ENCODE measurements around the gene TNRC6B.
"Not testable (repeated sequence)": the region's sequence is repeated elsewhere in the genome, so short reads cannot be mapped to it uniquely, and the experiment has no call there.

Gene TNRC6B

DNA sequence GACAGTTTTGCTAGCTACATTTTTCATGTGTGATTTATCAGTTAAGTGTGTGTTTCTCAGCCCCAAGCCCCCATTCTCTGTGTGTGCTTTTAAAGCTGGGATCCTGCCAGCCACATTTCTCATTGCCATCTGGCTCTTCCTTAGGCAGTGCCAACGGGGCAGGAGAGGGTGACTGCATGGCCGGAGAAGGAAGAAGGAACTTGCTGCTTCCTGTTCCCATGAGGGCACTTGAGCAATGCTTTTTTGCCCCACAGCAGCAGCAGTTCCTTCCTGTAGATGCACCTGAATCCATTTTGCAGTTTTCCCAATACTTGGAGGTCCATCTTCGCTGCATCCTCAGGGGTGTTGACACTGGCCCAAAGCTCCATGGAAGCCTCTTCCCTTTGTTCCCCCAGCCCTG, 37.5 kb downstream of the TNRC6B start:
- H3K36me3 Mint-ChIP-seq (ENCODE audit: low read depth) = peaks cover 5% of the 10 kb centered on the region
- peak overlapping the region; percentile 64 for H3K4me3 Mint-ChIP-seq
- DNase-seq (no peak), ATAC-seq (no peak)
- H3K27me3 Mint-ChIP-seq = no peaks in the 10 kb centered on the region
- peaks cover 81% of the 10 kb centered on the region for H3K4me1 Mint-ChIP-seq
- H3K27ac Mint-ChIP-seq = peak overlapping the region; percentile 92
- H3K9me3 Mint-ChIP-seq = no peaks in the 10 kb centered on the region

DNA sequence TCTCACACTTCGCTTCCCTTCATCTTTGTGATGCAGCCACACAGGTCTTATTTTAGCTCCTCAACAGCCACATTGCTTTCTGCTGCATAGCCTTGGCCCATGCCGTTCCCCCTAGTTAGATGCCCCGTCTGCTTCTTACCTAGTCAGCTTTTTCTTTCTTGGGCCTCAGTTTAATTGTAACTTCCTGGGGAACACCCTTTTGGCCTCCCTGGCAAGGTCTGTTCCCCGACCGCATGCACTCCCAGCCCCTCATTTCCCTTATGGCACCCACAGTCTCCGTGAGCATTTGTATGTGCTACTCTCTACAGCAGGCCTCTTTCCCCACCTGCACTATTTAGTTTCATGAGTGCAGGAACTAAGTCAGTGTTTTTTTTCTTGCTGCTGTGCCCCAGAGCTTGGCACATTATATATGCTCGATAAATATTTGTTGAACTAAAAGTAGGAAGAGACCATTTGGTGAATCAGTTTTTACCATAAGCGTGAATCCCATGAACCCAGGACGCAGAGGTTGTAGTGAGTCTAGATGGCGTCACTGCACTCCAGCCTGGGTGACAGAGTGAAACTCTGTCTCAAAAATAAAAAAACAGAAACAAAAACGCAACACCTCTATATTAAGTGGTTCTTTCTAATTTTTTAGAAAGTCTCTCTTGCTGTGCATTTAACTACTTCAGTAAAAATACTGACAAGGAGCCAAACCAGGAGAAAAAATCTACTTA, 38.5 kb downstream of the TNRC6B start:
- Mint-ChIP-seq H3K36me3 (ENCODE audit: low read depth) (peaks cover 8% of the 10 kb centered on the region), H3K4me1 (peaks cover 75% of the 10 kb centered on the region), H3K9me3 (no peaks in the 10 kb centered on the region), H3K27ac (peak overlapping the region; percentile 92), H3K4me3 (peak overlapping the region; percentile 64), H3K27me3 (no peaks in the 10 kb centered on the region)
- peak; percentile 60 for ATAC-seq
- peak; percentile 44 for DNase-seq

DNA sequence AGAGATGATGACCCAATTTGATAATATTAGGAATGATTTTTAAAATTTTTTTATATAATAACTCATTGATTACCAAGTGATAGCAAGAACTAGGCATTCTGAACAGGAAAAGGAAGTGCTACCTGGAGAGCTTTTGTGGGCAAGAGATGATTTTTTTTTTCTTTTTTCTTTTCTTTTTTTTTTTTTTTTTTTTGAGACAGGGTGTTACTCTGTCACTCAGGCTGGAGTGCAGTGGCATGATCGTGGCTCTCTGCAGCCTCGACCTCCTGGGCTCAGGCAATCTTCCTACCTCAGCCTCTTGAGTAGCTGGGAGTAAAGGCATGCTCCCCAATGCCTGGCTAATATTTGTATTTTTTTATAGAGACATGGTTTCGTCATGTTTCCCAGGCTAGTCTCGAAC, 40.4 kb downstream of the TNRC6B start:
- no peak for DNase-seq
- no peak overlapping the region for H3K4me3 Mint-ChIP-seq
- H3K27ac Mint-ChIP-seq = no peak overlapping the region
- H3K36me3 Mint-ChIP-seq (ENCODE audit: low read depth) = peaks cover 11% of the 10 kb centered on the region
- H3K9me3 Mint-ChIP-seq = no peaks in the 10 kb centered on the region
- no peaks in the 10 kb centered on the region for H3K27me3 Mint-ChIP-seq
- ATAC-seq = no peak
- peaks cover 68% of the 10 kb centered on the region for H3K4me1 Mint-ChIP-seq

DNA sequence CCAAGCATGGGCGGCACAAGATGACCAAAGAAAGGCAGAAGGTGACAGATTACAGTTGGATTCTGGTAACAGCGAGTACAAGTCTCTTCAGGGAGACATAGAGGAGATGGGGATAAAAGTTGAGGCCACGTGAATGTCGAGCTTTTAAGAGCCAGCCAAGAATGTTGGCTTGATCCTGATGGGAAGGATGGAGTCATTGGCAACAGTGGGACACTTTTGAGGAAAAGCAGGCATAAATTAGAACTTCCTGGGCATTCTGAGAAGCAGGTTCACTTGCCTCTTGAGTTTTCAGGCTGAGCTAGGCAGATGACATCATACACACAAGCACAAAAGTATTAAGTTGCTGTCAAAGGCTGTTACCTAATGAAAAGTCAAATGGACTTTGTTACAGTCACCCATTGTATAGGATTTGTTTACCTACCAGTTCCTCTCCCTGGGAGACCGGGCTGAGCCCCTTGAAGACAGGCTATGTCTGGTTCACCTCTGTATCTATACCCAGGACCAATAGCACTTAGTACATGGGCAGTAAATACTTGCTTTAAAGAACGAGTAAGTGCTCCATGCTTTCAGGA, 41.1 kb downstream of the TNRC6B start:
- Mint-ChIP-seq H3K36me3 (ENCODE audit: low read depth) (peaks cover 11% of the 10 kb centered on the region), H3K27ac (peak overlapping the region; percentile 12), H3K4me1 (peaks cover 66% of the 10 kb centered on the region), H3K27me3 (no peaks in the 10 kb centered on the region), H3K4me3 (no peak overlapping the region), H3K9me3 (no peaks in the 10 kb centered on the region)
- ATAC-seq = no peak
- no peak for DNase-seq

DNA sequence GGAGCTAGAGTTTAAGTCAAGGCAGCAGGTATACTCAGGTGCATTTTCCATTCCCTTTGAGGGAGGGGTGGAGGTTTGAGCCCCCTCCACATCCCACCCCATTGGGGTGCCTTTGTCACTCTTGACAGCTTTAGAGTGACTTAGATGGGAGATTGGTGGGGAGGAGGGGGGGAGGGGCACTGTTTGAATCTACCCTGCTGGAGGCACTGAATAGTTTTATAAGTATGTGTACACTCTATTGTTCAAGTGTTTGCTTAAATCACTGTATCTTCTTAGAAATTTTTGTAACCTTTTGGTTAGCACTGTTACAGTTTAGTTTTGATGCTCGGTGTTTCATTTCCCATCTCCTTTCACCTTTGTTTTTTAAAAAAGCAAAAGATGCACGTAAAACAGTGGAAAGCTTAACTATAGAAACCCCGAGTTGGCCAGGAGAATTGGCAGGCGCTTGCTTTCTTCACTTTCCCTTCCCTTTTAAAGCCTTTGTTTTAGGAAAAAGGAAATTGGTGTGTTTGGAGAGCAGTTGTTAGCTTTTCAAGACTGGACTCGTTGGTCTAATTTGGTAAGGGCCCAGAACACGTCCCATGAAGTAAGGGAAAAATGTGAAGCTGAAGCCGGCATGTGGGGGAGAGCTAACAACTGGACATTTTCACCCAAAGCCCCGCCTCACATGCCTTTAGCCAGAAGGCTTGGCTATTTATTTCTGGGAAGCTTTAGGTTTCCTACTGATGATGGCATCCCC, 42.8 kb downstream of the TNRC6B start:
- Mint-ChIP-seq H3K27ac (no peak overlapping the region), H3K4me3 (no peak overlapping the region), H3K36me3 (ENCODE audit: low read depth) (peaks cover 8% of the 10 kb centered on the region), H3K27me3 (no peaks in the 10 kb centered on the region), H3K4me1 (peaks cover 64% of the 10 kb centered on the region), H3K9me3 (no peaks in the 10 kb centered on the region)
- DNase-seq = no peak
- ATAC-seq = no peak

DNA sequence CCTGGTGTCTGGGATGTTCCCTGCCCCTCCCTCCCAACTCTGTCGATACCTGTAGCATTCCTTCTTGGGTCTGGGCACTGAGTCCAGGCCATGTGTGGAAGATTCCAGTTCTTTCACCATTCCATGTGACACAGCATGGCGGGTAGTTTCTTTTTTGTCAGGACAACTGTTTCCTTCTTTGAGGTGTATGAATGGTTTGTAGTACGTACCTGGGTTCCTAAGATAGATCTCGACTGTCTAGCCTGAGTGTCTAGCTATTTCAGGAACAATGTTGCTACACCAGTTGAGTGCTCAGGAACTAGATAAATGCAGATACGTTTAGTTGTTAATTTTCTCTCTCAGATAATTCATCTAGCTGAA, 43.3 kb downstream of the TNRC6B start:
- H3K9me3 Mint-ChIP-seq = no peaks in the 10 kb centered on the region
- no peak overlapping the region for H3K4me3 Mint-ChIP-seq
- no peaks in the 10 kb centered on the region for H3K27me3 Mint-ChIP-seq
- peaks cover 62% of the 10 kb centered on the region for H3K4me1 Mint-ChIP-seq
- no peak overlapping the region for H3K27ac Mint-ChIP-seq
- ATAC-seq (no peak), DNase-seq (no peak)
- peaks cover 8% of the 10 kb centered on the region for H3K36me3 Mint-ChIP-seq (ENCODE audit: low read depth)

DNA sequence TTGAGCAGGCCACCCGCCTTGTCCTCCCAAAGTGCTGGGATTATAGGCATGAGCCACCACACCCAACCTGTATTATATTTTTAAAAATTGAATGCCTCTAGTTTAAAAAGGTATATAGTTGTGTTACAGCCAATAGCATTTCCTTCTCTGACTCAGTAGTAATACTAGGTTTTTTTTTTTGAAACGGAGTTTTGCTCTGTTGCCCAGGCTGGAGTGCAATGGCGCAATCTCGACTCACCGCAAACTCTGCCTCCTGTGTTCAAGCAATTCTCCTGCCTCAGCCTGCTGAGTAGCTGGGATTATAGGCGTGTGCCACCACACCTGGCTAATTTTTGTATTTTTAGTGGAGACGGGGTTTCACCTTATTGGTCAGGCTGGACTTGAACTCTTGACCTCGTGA, 45.3 kb downstream of the TNRC6B start:
- not testable (repeated sequence) for H3K27ac Mint-ChIP-seq; ATAC-seq; H3K27me3 Mint-ChIP-seq; H3K4me3 Mint-ChIP-seq; H3K36me3 Mint-ChIP-seq (ENCODE audit: low read depth); DNase-seq; H3K9me3 Mint-ChIP-seq
- peaks cover 54% of the 10 kb centered on the region for H3K4me1 Mint-ChIP-seq

DNA sequence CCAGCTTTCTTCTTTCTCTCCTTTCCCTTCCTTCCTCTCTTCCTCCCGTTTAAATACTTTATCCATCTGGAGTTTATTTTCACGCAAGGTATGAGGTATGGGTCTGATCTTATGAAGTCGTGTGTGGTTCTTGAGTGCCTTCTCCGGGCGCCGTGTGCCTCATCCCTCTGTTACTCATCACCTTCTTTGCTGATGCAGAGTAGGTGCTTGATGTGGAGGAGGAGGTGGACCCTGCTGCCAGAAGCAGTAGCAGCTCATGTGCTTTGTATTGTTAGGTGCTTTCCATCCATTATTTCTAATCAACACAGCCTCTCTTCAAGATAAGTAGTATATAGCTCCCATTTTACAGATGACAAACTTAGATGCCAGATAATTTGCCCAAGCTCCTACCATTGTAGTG, 47.0 kb downstream of the TNRC6B start:
- peaks cover 40% of the 10 kb centered on the region for H3K4me1 Mint-ChIP-seq
- peak; percentile 98 for ATAC-seq
- no peak for DNase-seq
- H3K4me3 Mint-ChIP-seq = no peak overlapping the region
- no peaks in the 10 kb centered on the region for H3K9me3 Mint-ChIP-seq
- H3K27ac Mint-ChIP-seq = peak overlapping the region; percentile 61
- no peaks in the 10 kb centered on the region for H3K27me3 Mint-ChIP-seq
- peaks cover 10% of the 10 kb centered on the region for H3K36me3 Mint-ChIP-seq (ENCODE audit: low read depth)

DNA sequence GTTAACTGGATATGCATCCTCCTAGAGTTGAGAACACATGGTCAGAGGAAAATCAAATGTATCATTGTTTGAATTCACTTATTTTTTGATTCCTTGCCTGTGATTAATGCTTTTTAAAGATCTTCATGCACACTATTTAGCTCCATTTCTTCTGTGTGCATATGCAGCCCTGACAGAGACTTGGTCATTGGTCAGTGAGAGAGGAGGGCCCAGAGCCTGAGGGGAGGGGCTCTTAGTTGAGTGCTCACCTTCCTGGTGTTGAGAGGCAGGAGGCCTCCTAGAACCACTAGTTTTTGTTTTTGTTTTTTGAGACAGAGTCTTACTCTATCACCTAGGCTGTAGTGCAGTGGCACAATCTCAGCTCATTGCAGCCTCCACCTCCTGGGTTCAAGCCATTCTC, 48.9 kb downstream of the TNRC6B start:
- Mint-ChIP-seq H3K4me3 (no peak overlapping the region), H3K9me3 (no peaks in the 10 kb centered on the region), H3K4me1 (peaks cover 32% of the 10 kb centered on the region), H3K27me3 (no peaks in the 10 kb centered on the region), H3K27ac (no peak overlapping the region), H3K36me3 (ENCODE audit: low read depth) (peaks cover 13% of the 10 kb centered on the region)
- ATAC-seq (no peak), DNase-seq (no peak)

DNA sequence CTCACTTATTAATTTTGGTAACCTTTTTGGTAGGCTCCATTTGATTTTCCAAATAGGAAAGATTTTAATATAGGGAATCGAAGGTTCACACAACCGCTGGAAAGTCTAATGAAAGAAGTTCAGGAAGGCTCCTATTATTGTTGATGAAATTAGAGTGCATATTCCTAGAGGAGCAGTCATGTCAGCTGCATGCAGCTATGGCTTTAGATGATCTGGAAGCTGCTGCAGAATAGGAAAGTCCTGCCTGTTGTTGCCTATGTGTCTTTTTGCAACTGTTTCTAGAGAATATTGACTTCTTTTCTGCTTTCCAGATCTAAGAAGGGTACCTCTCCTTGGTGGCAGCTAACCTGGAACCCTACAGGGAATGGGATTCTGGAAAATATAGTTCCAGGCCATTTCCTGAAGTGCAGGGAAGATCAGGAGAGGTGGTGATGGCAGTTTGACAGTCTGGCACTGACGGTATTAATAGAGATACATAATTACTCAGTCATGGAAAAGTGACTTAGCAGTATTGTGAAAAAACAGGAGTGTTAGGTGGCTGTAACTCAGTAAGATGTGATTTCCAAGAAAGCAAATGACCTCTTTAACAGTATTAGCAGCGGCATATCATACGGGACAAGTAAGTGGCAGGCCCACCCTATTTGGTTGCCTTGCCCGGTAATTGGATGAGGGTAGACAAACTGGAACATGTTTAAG, 54.0 kb downstream of the TNRC6B start:
- H3K9me3 Mint-ChIP-seq = no peaks in the 10 kb centered on the region
- no peak overlapping the region for H3K4me3 Mint-ChIP-seq
- H3K27me3 Mint-ChIP-seq = no peaks in the 10 kb centered on the region
- ATAC-seq (no peak), DNase-seq (no peak)
- H3K27ac Mint-ChIP-seq = no peak overlapping the region
- peaks cover 17% of the 10 kb centered on the region for H3K4me1 Mint-ChIP-seq
- H3K36me3 Mint-ChIP-seq (ENCODE audit: low read depth) = peaks cover 21% of the 10 kb centered on the region

DNA sequence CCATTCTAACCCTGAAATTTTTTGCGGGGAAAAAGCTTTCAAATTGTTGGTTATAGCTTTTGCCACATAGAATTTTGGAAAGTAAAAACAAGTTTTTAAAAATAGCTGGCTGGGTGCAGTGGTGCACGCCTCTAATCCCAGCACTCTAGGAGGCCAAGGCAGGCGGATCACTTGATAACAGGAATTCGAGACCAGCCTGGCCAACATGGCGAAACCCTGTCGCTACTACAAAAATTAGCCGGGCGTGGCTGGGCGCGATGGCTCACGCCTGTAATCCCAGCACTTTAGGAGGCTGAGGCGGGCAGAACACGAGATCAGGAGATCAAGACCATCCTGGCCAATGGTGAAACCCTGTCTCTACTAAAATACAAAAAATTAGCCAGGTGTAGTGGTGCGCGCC, 54.9 kb downstream of the TNRC6B start:
- H3K4me1 Mint-ChIP-seq = peaks cover 25% of the 10 kb centered on the region
- no peaks in the 10 kb centered on the region for H3K9me3 Mint-ChIP-seq

DNA sequence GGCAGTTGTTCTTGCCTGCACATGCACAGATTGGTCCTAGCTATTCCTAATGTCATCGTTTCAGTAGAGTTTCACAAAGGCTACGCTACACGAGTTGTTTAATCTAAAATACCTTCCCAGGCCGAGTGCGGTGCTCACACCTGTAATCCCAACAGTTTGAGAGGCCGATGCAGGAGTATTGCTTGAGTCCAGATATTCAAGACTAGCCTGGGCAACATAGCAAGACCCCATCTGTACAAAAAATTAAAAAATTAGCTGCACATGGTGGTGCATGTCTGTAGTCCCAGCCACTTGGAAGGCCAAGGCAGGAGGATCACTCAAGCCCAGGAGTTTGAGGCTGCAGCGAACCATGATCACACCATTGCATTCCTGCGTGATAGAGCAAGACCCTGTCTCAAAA, 56.2 kb downstream of the TNRC6B start:
- DNase-seq (no peak), ATAC-seq (no peak)
- H3K27me3 Mint-ChIP-seq = no peaks in the 10 kb centered on the region
- H3K36me3 Mint-ChIP-seq (ENCODE audit: low read depth) = peaks cover 24% of the 10 kb centered on the region
- H3K27ac Mint-ChIP-seq = no peak overlapping the region
- H3K4me1 Mint-ChIP-seq = peaks cover 38% of the 10 kb centered on the region
- no peaks in the 10 kb centered on the region for H3K9me3 Mint-ChIP-seq
- H3K4me3 Mint-ChIP-seq = no peak overlapping the region

More for the DNA sequence above, 54.9 kb downstream of the TNRC6B start:
- Mint-ChIP-seq H3K36me3 (ENCODE audit: low read depth) (peaks cover 21% of the 10 kb centered on the region), H3K27ac (no peak overlapping the region), H3K27me3 (no peaks in the 10 kb centered on the region), H3K4me3 (no peak overlapping the region)
- DNase-seq (no peak), ATAC-seq (no peak)

DNA sequence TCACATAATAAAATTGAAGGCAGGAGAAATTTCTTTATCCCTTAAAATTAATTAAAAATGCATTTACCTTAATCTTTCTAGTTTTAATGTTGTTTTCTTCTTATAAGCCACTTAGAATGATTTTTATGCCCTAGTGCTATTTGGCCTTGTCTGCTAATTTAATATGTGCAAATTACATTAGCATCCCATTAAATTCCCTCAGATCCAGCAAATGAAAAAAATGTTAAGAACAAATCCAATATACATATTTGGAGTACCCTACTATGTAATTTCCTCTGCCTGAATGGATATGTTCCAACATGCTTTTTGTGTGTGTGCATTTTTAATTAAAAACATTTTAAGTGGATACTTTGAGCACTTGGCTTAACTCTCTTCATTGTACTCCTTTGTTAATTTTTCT, 56.9 kb downstream of the TNRC6B start:
- H3K27me3 Mint-ChIP-seq = no peaks in the 10 kb centered on the region
- H3K4me1 Mint-ChIP-seq = peaks cover 45% of the 10 kb centered on the region
- H3K4me3 Mint-ChIP-seq = no peak overlapping the region
- H3K36me3 Mint-ChIP-seq (ENCODE audit: low read depth) = peaks cover 20% of the 10 kb centered on the region
- H3K27ac Mint-ChIP-seq = no peak overlapping the region
- H3K9me3 Mint-ChIP-seq = no peaks in the 10 kb centered on the region
- ATAC-seq (no peak), DNase-seq (no peak)

DNA sequence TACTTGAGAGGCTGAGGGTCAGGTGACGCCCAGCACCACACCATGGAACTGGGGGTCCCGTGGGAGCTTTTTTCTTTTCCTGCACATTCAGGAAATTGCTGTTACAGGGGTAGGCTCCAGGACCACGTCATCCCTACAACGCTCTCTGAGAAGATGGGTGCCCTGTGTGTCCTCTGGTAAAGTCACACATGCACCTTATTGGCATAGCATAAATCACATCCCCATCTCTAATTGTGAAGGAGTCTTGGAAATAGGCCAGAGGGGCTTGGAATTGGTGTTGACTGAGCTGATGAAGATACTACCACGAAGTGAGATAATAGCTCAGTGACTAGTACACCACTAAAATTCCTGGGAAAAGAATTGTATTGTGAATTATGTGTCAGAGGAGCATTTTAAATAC, 57.6 kb downstream of the TNRC6B start:
- no peak for ATAC-seq

More for the DNA sequence above, 57.6 kb downstream of the TNRC6B start:
- Mint-ChIP-seq H3K4me1 (peaks cover 48% of the 10 kb centered on the region), H3K4me3 (no peak overlapping the region), H3K9me3 (no peaks in the 10 kb centered on the region), H3K27ac (no peak overlapping the region), H3K36me3 (ENCODE audit: low read depth) (peaks cover 16% of the 10 kb centered on the region), H3K27me3 (no peaks in the 10 kb centered on the region)
- DNase-seq = no peak

Measured in activated naive CD8-positive, alpha-beta T cell treated with anti-CD3 and anti-CD28 coated beads, Interleukin-2, amount 50 U/mL, for 24 hours (primary cell).